ENCODE data around the gene MYOF.

GRCh38 chr10:93403152-93404047, 78.7 kb downstream of the MYOF start:
- TF ChIP-seq CTCF (IDR thresholded peaks at IDR 0.05), result no peak
- TF ChIP-seq POLR2A (IDR thresholded peaks at IDR 0.05), result no peak
